Hepatocyte (in vitro differentiated cells): ENCODE data around the gene COTL1.
"Not testable (repeated sequence)": the region's sequence is repeated elsewhere in the genome, so short reads cannot be mapped to it uniquely, and the experiment has no call there.

Source experiments
- EZH2phosphoT487 ChIP-seq: fragments of 200-600 bp; sonication (generic); IDR thresholded peaks from one replicate; pipeline ENCODE4 v1.6.1; 2018; ENCODE audit warnings: antibody characterized with exemption, mild to moderate bottlenecking, low read depth, moderate library complexity; ENCODE audit not compliant: unreplicated experiment, severe bottlenecking
- TF ChIP-seq, protein P1 (sequence below): fragments of 200-600 bp; sonication (generic); IDR thresholded peaks from 2 replicates; pipeline ENCODE4 v1.5.1; 2016; ENCODE audit warnings: antibody characterized with exemption, mild to moderate bottlenecking; ENCODE audit not compliant: poor library complexity

GRCh38 chr16:84524941-84525581, 92.8 kb downstream of the COTL1 start:
- TF ChIP-seq, protein P1, sequence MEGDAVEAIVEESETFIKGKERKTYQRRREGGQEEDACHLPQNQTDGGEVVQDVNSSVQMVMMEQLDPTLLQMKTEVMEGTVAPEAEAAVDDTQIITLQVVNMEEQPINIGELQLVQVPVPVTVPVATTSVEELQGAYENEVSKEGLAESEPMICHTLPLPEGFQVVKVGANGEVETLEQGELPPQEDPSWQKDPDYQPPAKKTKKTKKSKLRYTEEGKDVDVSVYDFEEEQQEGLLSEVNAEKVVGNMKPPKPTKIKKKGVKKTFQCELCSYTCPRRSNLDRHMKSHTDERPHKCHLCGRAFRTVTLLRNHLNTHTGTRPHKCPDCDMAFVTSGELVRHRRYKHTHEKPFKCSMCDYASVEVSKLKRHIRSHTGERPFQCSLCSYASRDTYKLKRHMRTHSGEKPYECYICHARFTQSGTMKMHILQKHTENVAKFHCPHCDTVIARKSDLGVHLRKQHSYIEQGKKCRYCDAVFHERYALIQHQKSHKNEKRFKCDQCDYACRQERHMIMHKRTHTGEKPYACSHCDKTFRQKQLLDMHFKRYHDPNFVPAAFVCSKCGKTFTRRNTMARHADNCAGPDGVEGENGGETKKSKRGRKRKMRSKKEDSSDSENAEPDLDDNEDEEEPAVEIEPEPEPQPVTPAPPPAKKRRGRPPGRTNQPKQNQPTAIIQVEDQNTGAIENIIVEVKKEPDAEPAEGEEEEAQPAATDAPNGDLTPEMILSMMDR = not testable (repeated sequence)
- not testable (repeated sequence) for TF ChIP-seq EZH2phosphoT487
